Activated CD4-positive, alpha-beta T cell treated with anti-CD3 and anti-CD28 coated beads, Interleukin-2, amount 50 U/mL, for 16 hours (primary cell): ENCODE measurements around the gene ZNF331.
A peak's percentile ranks its signal among the peaks of the same experiment; 100 is the strongest.

Experiments
- DNase-seq: peaks from one replicate; pipeline ENCODE4 v3.0.0-alpha.2; 2020

ZNF331 gene

GRCh38 chr19:53521373-53522202 is 16.4 kb upstream of the ZNF331 start:
- no peak for DNase-seq

- DNase-seq: no peak
Measured at GRCh38 chr19:53525922-53526321, 12.0 kb upstream of the ZNF331 start.

- no peak for DNase-seq
Measured at GRCh38 chr19:53530622-53531021, 7.3 kb upstream of the ZNF331 start.

- DNase-seq: no peak
Measured at GRCh38 chr19:53531457-53531856, 6.5 kb upstream of the ZNF331 start.

- no peak for DNase-seq
Measured at GRCh38 chr19:53532362-53532761, 5.6 kb upstream of the ZNF331 start.

GRCh38 chr19:53536225-53536548 is 1.8 kb upstream of the ZNF331 start:
- DNase-seq: no peak

GRCh38 chr19:53537121-53537520 is 824 bp upstream of the ZNF331 start:
- peak; percentile 29 for DNase-seq

GRCh38 chr19:53538378-53539109 is 599 bp downstream of the ZNF331 start:
- DNase-seq: no peak

- DNase-seq: no peak
Measured at GRCh38 chr19:53540091-53540490, 2.1 kb downstream of the ZNF331 start.

GRCh38 chr19:53541971-53542370 is 4.0 kb downstream of the ZNF331 start:
- no peak for DNase-seq

- DNase-seq: no peak
Measured at GRCh38 chr19:53545271-53546065, 7.5 kb downstream of the ZNF331 start.

- DNase-seq: no peak
Measured at GRCh38 chr19:53546758-53547513, 9.0 kb downstream of the ZNF331 start.

GRCh38 chr19:53549340-53549739 is 11.4 kb downstream of the ZNF331 start:
- no peak for DNase-seq

- no peak for DNase-seq
Measured at GRCh38 chr19:53552001-53552721, 14.2 kb downstream of the ZNF331 start.

GRCh38 chr19:53553156-53553555 is 15.2 kb downstream of the ZNF331 start:
- DNase-seq: no peak

- DNase-seq: peak; percentile 87
Measured at GRCh38 chr19:53553865-53554791, 16.2 kb downstream of the ZNF331 start.

GRCh38 chr19:53554804-53555203 is 16.9 kb downstream of the ZNF331 start:
- no peak for DNase-seq

- DNase-seq: no peak
Measured at GRCh38 chr19:53555352-53555751, 17.4 kb downstream of the ZNF331 start.

- DNase-seq: no peak
Measured at GRCh38 chr19:53571339-53571738, 33.4 kb downstream of the ZNF331 start.

GRCh38 chr19:53576941-53577653 is 39.2 kb downstream of the ZNF331 start:
- DNase-seq: no peak
